ENCODE data around the gene PLCG2.

DNA sequence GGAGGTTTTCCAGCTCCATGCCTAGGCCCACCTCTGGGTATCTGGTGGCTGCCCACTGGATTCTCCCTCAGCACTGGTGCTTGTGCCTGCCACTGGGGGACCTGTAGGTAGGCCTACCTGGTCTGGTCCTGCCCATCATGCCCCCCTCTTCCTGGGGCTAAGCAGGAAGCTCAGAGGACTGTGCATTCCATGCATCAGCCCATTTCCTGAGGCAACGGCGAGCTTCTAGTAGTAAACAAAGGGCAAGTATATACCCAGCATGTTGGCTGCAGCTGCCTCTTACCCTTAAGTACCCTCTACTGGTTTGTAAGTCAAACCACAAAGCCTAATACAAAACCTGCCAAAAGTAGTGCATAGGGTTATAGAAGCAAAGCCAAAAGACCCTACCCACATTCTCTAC lies 194.6 kb downstream of the PLCG2 start:
- no peak for TF ChIP-seq POLR2A (IDR thresholded peaks at IDR 0.05)
- TF ChIP-seq, protein P1, sequence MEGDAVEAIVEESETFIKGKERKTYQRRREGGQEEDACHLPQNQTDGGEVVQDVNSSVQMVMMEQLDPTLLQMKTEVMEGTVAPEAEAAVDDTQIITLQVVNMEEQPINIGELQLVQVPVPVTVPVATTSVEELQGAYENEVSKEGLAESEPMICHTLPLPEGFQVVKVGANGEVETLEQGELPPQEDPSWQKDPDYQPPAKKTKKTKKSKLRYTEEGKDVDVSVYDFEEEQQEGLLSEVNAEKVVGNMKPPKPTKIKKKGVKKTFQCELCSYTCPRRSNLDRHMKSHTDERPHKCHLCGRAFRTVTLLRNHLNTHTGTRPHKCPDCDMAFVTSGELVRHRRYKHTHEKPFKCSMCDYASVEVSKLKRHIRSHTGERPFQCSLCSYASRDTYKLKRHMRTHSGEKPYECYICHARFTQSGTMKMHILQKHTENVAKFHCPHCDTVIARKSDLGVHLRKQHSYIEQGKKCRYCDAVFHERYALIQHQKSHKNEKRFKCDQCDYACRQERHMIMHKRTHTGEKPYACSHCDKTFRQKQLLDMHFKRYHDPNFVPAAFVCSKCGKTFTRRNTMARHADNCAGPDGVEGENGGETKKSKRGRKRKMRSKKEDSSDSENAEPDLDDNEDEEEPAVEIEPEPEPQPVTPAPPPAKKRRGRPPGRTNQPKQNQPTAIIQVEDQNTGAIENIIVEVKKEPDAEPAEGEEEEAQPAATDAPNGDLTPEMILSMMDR (IDR thresholded peaks at IDR 0.05), result no peak
